ENCODE data around the gene MTFMT.

DNA sequence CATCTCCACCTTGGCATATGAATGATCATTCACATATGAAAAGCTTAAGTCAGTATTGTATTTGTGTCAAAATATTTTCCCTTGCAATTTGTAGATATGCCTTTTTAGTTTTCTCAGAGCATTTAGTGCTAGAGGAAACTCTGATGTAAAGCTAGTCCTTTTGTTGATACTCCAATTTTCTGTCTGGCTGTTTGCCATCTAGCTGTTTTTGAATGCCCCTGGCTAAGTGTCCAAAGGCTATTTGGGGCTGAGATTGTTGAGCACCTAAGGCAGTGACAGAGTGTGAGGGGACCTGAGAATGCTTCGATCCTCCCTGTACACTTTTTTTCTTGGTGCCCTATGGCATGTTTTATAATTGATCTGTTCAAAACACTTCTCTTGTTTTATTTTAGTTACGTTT is 18.8 kb upstream of the MTFMT start:
- TF ChIP-seq POLR2AphosphoS5 (IDR thresholded peaks at IDR 0.05; ENCODE audit: borderline replicate concordance, low read depth, low read length) (no peak), EZH2 (IDR thresholded peaks at IDR 0.05) (no peak), FOXP2 (optimal IDR thresholded peaks at IDR 0.05; ENCODE audit: control extremely low read depth, extremely low read length, insufficient read depth) (no peak)

All from SK-N-MC (cell line).